G401.6 (cell line): ENCODE results near the gene ARL5C.
"Not testable (repeated sequence)": the region's sequence is repeated elsewhere in the genome, so short reads cannot be mapped to it uniquely, and the experiment has no call there.

Experiments used
- FAIRE-seq: peaks from 2 replicates; lab custom pipeline; 2012; peaks lifted over from hg19 to GRCh38; lab: Jason Lieb, UNC

ARL5C gene

GRCh38 chr17:39194089-39194984 is 28.4 kb upstream of the ARL5C start:
- FAIRE-seq = no peak

GRCh38 chr17:39193346-39193745 is 27.4 kb upstream of the ARL5C start:
- FAIRE-seq = no peak

- no peak for FAIRE-seq
Measured at GRCh38 chr17:39192901-39193300, 26.9 kb upstream of the ARL5C start.

GRCh38 chr17:39191750-39192510 is 26.0 kb upstream of the ARL5C start:
- FAIRE-seq = no peak

DNA sequence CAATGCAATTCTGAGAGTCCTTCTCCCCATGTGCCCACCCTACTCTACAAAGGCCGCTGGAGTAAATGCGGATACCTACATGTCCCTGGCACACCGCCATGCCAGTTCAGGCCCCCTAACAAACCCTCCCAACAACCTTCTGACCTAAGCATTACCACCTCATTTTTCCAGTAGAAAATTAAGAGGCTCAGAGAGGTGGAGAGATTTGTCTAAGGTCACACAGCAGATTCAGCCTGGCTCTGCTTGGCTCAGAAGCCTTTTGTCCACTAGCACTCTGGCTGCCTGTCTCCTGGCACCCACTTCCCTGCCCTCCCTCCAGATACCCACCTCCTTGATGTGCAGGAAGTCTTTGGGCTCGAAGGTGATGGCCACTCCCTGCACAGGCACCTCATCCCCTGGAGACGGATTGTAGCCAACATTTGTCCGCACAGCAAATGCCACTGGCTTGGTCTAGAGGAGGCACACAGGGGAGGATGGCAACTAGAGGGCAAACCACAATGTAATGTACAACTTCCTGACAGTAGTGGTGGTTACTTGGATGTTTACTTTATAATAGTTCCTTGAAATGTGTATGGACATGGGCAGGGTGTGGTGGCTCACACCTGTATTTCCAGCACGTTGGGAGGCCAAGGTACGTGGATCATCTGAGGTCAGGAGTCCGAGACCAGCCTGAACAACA is 21.3 kb upstream of the ARL5C start:
- FAIRE-seq = no peak

GRCh38 chr17:39186481-39187002 is 20.6 kb upstream of the ARL5C start:
- no peak for FAIRE-seq

GRCh38 chr17:39183720-39184119 is 17.8 kb upstream of the ARL5C start:
- FAIRE-seq = no peak

GRCh38 chr17:39183045-39183444 is 17.1 kb upstream of the ARL5C start:
- no peak for FAIRE-seq

DNA sequence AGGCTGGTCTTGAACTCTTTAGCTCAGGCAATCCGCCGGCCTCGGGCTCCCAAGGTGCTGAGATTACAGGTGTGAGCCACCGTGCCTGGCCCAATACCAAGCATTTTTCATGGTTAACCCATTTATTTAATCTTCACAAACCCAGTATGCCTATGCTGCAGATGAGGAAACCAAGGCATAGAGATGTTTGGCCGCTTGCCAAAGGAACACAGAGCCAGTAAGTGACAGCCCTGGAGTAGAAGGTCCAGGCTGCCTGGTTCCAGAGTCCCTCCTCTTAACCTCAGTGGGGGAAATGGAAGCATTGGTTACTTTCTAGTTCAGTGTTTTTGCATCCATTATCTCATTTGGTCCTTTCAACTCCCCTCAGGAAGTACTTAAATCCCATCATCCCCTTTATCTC is 15.3 kb upstream of the ARL5C start:
- FAIRE-seq = no peak

DNA sequence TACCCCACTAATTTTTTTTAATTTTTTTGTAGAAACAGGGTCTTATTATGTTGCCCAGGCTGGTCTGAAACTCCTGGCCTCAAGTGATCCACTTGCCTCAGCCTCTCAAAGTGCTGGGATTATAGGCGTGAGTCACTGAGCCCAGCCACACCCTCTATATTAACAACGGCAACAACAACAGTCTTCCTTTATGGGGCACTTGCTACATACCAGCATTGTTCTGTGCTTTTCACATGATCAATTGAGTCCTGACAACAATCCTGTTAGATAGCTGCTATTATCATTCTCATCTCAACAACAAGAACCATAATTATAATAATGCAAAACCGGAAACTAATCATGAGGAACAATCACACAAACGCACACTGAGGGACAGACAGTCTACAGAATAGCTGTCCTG is 12.6 kb upstream of the ARL5C start:
- no peak for FAIRE-seq

DNA sequence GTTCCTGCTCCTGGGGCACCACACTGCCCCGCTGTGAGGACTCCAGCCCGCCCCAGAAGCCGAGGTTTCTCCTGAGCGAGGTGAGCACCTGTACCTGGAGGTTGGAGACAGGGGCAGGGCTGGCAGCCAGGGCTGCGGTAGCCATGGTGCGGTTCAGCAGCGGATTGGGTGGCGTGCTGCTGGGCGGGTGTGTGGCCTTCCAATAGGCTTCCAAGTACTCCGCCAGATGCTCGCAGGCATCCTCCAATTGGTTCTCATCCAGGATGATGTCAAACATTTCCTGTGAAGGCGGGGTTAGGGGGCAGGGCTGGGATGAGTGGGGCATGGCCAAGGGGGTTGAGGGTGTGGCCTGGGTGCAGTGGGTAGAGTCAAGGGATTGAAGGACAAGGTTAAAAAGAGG is 11.3 kb upstream of the ARL5C start:
- FAIRE-seq = peak; percentile 73

DNA sequence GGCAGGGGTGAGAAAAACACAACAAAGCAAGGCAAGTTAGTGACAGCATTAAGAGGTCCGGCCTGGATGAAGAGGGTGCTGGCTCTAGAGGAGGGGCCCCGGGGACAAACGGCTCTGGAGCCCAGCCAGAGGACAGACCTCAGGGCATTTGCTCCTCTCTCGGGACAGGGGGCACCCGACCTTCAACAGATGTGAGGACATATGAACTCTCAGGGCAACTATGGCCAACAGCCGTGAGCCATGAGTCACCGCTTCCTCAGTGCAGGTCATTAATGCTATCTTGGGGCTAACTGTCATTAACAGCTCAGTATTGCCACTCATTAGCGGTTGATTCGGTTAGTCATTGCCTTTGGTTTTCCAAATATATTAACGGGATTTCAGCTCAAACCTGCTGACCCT is 9.7 kb upstream of the ARL5C start:
- no peak for FAIRE-seq

GRCh38 chr17:39174920-39175694 is 9.1 kb upstream of the ARL5C start:
- FAIRE-seq = peak; percentile 8

DNA sequence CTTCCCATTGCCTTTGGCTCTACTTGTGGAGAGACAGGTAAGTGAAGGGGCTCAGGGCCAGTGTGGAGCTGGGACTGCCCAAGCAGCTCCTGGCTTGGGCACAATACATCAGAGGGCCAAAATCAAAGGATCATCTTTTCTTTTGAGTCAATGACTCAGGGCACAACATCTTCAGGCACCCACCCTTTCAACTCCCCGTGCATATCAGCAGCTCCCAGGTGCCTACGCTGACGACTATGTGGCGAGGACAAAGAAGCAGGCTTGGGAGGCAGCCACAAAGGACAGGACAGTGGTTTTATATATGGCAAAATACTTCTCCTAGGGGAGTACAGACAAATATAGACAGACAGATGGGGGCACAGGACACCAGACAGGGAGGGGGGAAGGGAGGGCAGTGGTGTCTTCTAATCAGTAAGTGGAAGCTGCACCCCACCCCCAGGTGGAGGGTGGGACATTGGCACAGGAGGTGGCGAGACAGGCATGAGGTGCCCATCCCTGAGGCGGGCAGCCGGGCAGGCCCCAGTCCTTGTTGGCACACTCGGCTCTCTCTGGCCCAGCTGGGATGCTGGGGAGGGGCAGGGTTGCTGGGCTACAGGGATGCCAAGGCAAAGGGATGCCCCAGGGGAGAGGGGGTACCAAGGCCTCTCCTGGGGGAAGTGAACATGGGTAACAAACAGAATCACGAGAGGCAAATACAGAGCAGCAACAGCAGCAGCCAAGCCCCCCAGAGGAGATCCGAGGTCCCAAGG is 7.7 kb upstream of the ARL5C start:
- FAIRE-seq = no peak

DNA sequence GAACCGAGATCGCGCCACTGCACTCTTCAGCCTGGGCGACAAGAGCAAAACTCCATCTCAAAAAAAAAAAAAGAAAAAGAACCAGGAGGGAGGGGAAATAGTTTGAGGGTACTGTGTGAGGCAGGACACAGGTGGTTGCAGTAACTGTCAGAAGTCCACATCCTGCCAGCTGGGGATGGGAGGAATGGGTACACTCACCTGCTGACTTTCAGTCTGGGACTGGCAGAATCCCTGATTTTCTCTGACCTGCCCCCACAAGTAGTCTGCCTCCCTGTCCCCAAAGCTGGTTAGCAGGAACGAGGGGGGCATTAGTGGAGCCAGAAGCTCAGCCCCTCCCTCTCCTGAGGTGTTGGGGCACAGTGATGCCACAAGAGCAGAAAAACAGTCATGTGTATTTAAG is 7.1 kb upstream of the ARL5C start:
- FAIRE-seq = no peak

- no peak for FAIRE-seq
Measured at GRCh38 chr17:39171933-39172332, 6.0 kb upstream of the ARL5C start.

DNA sequence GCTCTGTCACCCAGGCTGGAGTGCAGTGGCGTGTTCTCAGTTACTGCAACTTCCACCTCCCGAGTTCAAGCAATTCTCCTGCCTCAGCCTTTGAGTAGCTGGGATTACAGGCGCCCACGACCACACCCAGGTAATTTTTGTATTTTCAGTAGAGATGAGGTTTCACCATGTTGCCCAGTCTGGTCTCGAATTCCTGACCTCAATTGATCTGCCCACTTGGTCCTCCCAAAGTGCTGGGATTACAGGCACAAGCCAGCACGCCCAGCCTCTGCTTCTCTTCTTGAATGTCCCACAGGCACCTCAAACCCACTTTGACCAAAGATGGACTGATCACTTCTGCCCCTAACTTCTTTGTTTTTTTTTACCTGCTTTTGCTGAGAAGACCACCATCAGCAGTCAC is 4.6 kb upstream of the ARL5C start:
- FAIRE-seq = no peak

GRCh38 chr17:39170109-39170508 is 4.1 kb upstream of the ARL5C start:
- FAIRE-seq = no peak

GRCh38 chr17:39169518-39169917 is 3.6 kb upstream of the ARL5C start:
- no peak for FAIRE-seq

DNA sequence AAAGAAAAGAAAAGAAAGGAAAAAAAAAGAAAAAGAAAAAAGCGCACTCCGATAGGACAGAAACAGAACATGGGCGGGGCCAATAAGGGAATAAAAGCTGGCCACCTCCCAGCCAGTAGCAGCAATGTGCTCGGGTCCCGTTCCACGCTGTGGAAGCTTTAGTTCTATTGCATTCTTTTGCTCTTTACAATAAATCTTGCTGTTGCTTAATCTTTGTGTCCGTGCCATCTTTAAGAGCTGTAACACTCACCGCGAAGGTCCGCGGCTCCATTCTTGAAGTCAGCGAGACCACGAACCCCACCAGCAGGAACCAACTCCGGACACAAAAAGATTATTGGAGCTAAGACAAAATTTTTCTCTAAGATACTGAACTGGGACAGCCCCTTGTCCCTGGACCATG is 3.1 kb upstream of the ARL5C start:
- FAIRE-seq = no peak

DNA sequence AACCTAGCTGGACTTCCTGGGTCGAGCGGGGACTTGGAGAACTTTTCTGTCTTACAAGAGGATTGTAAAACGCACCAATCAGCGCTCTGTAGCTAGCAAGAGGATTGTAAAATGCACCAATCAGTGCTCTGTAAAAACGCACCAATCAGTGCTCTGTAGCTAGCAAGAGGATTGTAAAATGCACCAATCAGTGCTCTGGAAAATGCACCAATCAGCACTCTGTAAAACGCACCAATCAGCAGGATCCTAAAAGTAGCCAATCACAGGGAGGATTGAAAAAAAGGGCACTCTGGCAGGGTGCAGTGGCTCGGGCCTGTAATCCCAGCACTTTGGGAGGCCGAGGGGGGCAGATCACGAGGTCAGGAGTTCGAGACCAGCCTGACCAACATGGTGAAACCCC is 2.5 kb upstream of the ARL5C start:
- FAIRE-seq = not testable (repeated sequence)
